Activated CD8-positive, alpha-beta memory T cell treated with anti-CD3 and anti-CD28 coated beads, Interleukin-2, amount 50 U/mL, for 48 hours (primary cell): Measurements from ENCODE around the gene FIGNL2.

Experiments used
- DNase-seq: peaks from one replicate; pipeline ENCODE4 v3.0.0-alpha.2; 2020

FIGNL2 gene

DNA sequence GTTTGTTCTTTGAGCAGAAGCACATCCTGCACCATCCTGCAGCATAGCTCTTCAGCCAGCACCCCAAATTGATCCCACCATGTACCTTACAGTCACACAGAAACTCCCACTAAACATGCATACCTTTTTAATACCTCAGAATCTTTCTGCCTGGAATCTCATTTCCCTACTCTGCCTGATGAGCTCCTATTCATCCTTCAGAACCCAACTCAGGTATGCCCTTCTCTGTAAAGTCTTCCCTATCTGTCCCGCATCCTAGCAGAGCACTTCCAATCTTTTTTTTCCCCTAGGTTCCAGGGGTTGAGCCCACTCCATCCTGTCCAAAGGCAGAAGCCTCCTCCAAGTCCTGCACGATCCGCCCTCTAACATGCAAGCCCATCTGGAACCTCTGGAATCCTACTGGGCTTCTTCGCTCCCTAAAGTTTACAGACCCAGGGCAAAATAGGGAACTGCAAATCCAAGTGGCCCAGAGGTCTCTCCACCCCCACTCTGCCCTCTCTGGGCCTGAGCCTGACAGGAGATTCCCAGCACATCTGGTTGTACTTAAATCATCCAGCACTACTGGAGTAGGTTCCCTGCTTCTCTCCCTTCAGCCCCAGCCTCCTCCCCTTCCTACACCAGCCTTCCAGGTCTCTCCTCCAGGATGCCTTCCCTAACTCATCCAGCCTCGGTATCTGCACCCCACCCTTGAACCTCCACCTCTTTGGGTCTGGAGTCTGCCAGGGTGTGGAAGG, 4.1 kb upstream of the FIGNL2 start:
- no peak for DNase-seq

DNA sequence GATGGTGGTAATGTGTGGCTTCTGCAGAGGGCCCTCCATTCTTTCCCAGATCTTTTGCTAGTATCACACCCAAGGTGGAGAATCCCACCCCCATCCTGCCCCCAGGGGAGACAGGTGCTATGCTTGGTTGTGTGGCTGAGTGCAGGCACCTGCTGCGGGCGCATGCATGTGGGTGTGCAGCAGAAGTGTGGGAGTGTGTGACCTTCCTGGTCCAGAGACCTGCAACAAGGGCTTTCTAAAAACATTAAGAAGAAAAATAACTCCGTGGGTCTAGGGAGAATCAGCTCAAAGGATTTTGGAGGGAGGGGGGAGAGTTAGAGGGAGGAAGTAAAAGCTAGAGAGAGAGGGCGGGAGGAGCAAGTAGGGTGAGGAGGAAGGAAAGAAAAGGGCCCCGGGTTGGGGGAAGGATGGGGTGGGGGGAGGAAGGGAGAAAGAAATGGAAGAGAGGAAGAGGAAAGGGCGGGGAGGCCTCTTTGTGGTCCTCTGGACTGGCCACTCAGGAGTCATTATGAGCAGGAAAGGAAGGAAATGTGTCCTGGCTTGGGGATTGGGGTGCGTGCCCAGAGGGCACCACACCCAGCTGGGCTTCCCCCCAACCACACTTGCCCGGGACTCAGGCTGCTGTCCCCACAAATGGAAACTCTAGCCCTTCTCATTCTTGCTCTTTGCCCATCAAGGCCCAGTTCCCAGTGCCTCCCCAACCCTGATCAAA, 3.1 kb upstream of the FIGNL2 start:
- no peak for DNase-seq

DNA sequence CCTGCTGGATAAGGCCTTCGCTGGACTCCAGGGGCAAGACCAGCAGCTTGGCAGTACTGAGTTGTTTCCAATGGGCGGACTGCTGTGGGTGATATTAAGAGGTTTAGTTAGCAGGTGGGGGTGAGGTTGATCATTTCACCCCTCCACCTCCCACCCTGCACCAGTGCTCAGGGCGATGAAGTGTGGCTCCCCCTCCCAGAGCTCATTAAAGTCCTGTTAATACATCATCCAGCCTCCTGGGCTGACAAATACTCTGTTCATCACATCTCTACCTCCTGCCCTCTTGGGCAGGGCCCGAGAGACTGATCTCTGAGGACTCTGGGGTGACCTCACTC, 2.4 kb upstream of the FIGNL2 start:
- DNase-seq = no peak

DNA sequence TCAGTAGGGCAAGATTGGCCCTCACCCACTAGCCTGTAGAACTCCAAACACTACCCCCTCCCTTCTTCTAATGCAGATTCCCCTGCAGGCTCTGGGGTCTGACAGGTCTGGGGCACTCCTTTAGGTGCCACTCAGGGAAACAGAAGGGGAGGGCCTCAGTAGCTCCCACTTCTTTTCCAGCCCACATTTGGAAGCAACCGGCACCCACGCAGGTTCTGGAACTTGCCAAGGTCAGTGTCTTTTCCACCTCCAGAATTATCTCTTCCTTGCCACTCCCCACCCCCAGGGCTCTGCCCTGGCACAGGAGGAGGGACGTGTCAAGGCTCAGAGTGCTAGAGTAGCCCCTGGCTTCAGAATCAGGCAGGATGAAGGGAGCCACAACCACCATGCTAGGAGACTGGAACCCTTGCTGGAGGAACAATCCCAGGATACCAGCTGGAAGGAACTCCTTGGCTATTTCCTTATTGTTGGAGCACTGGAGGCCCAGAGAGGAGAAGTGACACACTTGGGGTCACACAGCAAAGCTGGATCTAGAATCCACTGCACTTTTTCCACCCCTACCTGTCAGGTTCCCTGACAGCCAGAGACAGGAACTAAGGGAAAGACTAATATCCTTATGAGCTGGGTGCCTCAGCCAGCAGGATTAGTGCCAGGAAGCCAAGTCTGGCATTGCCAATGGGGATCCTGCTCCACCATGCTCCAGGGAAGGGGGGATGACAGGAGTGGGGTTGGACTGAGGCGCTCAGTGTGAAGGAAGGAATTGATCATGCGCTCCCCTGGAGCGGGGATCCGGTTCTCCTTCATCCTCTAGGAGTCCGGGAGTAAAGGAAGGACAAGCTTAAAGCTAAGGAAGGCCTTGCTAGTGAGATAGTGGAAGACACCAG, 1.8 kb upstream of the FIGNL2 start:
- no peak for DNase-seq

DNA sequence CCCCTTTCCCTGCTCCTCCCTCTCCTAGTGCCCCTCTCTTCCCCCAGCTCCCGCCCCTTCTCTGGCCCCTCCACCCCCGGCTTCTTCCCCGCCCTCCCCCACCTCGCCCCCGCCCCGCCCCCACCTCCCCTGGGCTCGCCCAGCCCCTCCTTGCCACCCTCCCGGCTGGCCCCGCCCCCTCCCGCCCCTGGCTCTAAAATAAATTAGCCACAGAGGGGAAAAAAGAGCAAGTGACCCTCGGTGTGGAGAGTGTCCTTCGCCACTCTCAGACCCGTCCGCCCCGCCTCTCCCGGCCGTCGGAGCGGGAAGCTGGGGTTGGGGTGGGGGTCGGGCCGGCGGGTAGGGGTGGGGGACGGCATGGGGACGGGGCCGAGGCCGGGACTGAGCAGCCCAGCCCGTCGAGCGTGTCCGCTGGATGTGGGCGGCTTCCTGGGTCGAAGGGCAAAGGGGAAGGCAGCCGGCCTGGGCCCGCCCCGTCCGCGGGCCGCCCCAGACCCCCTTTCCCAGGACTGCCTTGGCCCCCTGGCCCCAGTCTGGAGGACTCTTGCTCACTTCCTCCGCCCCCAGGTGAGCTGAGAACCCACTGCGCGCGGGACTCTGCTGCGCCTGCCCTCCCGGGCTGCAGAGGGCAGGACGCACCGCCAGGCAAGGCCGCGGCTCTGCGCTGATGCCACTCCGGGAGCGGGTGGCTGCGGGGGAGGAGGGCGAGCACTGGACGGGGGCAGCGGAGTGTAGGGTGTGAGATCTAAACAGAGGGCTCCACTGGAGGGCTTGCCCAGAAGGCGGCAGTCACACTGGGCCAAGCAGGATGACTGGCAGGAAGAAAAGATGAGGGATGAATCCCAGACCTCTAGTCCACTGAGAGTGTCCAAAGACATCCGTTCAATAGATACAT, 570 bp upstream of the FIGNL2 start:
- DNase-seq = no peak

DNA sequence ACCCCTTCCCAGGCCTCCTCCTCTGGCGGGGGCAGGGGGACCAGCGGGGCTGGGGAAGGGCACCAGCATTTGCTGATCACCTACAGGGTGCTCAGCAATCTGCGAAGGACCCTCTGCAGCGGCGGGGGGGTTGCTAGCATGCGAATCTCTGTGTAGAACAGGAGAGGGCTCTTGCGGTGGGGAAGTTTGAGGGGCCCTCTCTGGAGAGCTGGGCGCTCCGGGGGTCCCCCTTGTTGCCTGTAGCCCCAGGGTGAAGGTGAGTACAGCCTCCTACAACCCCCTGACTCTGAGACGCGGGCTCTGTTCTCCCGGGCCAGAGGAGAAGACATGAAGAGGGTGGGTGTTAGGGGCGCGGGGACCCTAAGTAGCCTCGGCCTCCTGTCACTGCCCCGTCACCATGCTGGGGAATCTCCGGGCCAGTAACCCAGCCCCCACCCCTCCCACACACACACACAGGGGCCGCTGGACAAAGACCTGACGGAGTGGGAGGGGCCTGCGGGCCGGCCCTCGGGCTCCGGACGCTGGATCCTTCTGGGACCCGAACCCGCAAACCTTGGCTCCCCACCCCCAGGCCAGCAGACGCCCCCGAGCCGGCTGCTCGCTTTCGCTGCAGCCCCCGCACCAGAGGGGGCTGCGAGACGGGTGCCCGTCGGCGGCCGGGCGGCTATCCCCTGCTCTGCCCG, 734 bp downstream of the FIGNL2 start:
- no peak for DNase-seq

DNA sequence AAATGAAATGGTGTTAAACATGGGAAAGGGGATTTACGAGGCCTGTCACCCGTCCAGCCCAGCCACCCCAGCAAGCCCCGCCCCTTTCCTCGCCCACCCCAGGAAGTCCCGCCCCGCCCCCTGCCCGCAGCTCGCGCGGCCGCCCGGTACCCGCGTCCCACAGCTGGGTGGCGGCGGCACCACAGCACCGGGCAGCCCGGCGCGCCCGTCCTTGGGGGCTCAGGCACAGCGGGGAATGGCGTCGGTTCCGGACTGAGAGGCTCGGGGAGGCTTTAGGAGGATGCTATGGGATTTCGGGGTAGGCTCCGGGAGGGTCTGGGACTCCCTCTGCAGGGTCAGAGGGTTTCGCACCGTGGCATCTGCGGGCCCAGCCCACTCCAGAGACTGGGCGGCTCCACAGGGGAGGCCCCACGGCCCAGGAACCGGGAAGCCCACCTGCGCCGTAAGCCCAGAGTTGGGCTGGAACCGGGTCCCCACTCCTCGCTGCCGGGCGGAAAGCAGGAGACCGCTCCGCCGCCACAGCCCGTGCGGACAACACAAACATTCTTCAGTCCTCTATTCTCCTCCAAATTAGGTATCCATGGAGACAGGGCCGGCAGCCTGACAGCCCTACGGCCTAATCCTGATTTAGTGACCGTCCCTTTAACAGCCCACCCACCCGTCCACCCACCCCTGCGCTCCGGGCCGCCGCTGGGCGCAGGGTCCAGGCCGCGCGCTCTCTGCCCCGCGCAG, 1.4 kb downstream of the FIGNL2 start:
- DNase-seq = peak; percentile 77

DNA sequence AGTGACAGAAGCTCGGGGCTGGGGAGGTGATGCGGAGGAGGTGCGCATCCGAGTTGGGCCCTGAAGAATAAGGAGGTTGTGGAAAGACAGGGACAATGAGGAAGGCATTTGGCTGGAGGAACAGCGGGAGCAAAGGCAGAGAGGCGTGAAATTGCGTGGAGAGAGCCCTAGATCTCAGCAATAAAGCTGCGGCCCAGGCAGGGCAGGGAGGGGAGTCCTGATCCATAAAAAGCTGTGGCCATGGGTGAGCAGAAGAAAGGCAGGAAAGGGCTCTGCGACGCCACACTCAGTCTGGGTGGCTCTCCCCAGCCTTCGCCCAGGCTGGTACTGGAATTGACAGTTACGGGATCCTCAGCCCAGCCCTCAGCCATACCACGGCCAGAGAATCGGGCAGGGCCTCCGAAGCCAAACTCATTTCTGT, 2.2 kb downstream of the FIGNL2 start:
- DNase-seq = no peak

DNA sequence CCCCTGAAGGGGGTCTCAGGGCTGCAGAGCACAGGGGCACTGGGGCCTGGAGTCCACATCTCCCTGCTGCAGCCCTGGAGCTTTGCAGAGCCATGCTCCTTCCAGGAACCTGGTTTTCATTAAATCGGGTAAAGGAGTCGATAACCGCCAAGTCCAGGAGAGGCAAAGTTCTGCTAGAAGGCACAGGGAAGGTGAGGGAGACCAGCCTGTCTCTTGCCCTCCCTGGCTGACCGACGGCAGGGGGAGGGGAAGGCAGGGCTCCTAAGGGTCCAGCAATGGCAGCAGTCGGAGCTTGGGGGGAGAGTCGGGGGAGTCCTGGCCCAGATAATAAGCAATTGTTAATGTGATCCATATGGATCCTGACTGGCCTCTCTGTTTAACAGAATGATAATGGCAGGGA, 3.0 kb downstream of the FIGNL2 start:
- no peak for DNase-seq

DNA sequence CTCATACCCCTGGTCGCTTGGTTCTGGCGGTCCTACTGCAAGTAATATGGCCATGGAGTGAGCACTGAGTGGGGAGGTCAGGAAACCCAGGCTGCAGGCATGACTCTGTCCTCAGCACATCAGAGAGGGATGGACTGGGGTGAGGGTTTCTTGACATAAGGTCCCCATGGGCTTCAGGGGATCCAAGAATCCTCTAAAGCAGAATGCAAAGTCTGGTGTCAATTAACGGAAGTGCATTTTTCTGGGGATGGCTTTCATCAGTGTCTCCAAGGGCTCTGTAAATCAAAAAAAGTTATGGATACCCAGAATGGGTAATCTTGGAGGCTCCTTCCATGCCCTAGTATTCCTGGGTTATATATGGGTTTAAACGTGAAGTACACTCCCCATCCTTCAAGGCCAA, 3.7 kb downstream of the FIGNL2 start:
- no peak for DNase-seq

DNA sequence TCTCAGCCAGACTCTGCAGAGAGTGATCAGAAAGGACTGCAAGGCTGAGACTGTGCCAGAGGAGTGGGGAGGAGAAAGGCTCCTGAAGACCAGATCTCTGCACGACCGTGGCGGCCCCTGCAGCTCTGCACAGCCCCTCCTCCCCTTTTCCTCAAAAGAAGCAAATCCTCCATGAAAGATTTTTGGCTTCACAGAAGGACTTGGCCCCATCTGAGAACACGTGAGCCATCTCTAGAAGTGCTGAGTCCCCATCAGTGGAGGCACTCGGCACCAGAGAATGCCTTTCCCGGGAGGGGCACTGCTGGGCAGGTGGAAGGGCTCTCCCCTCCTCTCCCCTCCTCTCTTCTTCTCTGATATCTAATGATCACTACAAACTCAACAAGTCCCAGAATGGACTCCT, 6.8 kb downstream of the FIGNL2 start:
- DNase-seq = no peak

DNA sequence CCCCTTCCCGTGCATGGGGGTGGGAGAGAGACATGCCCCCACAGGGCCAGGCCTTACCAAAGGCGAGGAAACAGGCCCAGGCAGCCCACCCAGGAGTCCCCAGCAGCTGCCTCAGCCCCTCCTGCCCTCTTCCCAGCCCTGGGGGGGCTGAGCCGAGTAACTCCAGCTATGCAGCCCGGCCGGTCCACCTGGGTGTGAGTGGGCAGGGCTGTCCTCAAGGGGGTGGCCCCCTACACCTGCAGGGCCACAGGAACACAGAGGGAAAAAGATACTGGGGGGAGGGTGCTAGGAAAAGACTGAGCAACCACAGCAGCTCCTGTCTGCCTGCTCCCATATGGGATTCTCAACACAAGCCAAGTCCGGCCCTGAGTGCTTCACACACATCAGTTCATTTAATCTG, 7.6 kb downstream of the FIGNL2 start:
- no peak for DNase-seq

DNA sequence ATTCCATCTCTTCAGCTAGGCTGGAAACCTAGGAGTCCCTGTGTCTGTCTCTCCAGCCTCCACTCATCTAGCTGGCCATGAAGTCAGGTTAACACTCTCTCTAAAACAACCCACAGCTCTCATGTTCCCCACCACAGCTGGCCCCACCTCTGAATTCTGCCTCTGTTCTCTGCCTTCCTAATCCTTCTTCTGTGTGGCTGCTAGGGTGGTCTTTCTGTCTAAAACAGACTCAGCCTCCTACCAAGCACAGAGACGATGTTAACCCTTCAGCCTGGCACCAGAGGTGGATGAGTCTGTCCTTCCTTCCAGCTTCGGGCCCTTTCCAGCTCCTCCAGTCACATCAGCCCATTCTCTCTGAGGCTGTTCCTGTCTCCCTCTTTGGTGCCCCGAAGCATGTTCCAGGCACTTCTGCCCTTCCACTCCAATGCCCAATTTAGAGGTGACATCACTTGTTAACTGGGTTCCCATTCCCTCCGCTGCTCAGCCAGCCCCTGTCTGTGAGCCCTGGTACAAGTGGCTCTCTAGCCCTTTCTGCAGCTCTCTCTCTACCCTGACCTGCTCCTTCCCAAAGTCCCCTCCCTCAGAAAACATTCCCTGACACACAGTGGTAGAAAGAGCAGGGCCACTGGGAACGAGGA, 9.1 kb downstream of the FIGNL2 start:
- DNase-seq = no peak

DNA sequence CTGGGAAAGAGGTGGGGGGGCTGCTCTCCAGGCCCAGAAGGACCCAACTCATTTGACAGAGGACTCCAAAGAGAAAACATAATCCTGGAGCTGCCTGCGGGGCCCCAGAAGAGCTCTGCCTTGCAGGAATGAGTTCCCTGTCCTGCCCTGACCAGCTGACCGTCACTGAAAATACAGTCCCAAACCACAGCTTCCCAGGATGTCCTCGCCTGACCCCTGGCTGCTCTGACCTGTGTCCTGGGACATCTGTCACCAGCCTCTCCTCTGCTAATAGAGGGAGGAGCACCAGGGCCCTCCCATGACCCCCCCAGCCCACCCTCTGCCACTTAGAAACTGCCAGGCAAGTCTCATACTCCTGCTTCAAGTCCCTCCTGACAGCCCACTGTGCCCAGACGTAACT, 9.8 kb downstream of the FIGNL2 start:
- DNase-seq = no peak

DNA sequence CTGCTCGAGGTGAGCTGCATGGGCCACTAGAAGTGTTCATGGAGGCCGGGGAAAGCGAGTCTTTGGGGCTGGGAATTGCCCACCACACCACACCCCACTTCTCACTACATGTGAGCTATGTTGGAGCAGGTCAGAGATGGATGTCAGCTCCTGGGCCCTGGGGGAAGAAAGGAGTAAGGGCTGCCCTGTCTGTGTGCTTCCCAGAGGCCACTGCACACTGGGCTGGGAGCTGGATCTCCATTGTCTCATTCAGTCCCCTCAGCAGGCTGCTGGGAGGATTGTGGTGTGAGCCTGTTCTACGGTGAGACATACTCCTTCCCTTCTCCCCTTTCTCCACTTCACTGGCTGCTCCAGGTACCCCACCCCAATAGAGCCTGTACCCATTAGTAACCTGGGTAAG, 10.5 kb downstream of the FIGNL2 start:
- no peak for DNase-seq

DNA sequence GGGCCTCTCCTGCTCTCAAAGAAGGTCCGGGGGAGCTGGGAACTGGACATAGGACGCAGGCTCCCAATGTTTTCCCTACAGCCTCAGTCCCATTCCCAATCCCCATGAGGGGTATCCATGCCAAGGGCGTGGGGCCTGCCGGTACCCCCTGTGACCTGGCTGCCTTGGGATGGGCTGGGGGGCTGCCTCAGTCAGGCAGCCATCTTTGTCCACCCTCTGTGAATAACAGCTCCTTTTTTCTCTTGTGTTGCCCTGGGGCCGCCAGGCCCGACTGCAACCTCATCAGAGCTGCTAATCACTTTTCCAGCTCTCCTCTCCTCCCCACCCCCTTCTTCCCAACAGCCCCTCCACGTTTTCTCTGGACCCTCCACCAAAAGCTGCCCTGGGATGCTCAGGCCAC, 11.2 kb downstream of the FIGNL2 start:
- DNase-seq = no peak

DNA sequence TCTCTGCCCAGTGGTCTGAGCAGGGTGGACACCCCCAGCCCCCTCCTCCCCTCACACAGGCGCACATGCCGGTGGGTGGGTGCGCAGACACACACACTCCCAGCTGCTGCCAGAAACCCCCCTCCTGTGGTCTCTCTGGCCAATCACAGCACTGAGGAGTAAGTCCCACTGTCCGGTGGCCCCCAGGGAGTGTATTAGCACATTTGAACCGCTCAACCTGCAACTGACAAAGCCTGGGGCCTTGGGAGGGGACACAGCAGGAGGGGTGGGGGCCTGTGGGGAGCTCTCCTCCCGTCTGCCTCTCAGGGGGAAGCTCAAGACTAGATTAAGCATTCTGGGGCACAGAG, 11.7 kb downstream of the FIGNL2 start:
- DNase-seq = no peak

DNA sequence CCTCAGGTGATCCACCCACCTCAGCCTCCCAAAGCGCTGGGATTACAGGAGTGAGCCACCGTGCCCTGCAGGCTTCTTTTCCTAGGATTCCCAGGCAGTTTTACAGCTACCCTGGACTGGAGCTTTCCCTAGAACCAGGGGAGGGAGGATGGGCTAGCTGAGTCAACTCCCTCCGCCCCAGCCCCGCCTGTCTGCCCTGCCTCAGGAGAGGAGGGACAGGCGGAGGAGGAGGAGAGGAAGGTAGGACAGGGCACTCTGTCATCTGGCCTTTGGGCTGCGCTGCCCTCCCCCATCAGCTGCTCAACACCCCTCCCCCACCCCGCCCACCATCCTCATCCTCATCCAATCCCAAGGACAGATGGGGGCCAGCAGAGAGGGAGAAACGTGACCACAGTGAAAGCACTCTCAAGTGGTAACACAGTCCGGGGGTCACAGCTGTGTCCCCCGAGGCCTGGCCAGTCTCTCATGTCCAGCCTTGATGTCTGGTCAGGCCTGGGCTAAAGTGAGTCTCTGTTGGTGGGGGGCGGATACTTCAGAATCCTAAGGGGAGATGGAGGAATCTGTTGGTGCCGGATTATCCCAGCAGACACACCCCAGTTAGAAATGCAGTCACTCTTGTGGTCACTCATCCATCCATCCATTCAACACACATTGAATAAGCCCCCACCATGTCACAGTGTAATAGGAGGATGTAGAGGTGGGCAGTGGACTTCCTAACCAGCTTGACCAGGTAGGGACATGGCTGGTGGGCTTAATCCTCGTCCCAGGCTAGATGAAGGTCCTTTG, 12.3 kb downstream of the FIGNL2 start:
- DNase-seq = no peak

DNA sequence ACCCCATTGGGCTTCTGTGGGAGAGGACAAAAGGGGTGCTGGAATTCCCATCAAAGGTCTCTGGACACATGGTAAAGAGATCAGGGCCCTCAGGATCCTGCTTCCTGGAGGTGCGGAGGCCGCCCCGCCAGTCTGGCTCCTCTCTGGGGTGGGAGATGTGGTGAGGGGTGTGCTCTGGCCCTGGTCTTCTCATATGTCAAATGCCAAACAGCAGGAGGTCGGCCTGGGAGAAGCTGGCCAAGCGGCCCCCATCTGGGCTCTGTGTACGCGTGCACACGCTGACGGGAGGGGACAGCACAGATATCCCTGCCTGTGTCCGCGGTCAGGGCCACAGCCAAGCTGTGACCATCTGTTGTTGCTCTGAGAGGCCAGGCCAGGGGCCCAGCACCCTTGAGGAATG, 14.1 kb downstream of the FIGNL2 start:
- no peak for DNase-seq
